ENCODE measurements around the gene FAM3B. TPM values are rescaled to one million over a fixed set of nuclear protein-coding genes. Genes with fewer than 3 reads are reported as not detected.

The FAM3B gene
- total RNA-seq, 1 experiment from 2014 or later: 0.71 TPM

GRCh38 chr21:41326414-41327080, 9.9 kb downstream of the FAM3B start:
- Mint-ChIP-seq H3K27me3 (ENCODE audit: unreplicated experiment) (peaks cover 9% of the 10 kb centered on the region), H3K4me1 (ENCODE audit: low read depth, unreplicated experiment) (no peaks in the 10 kb centered on the region), H3K9me3 (ENCODE audit: low read depth, unreplicated experiment) (no peaks in the 10 kb centered on the region), H3K27ac (ENCODE audit: unreplicated experiment) (no peak overlapping the region), H3K4me3 (ENCODE audit: low read depth, unreplicated experiment) (no peak overlapping the region), H3K36me3 (ENCODE audit: insufficient read depth, unreplicated experiment) (no peaks in the 10 kb centered on the region)
- no peak for TF ChIP-seq CTCF (IDR thresholded peaks at IDR 0.05; ENCODE audit: unreplicated experiment)
- DNase-seq: no peak
- BruUV-seq (replicated peaks): no TSS peak
- CTCF ChIA-PET: interaction anchor here (1.0 kb wide), 1 partner anchor 43 kb away, joined by 4 read pairs; no protein-coding TSS in a partner anchor
- intact Hi-C loops (cut with micrococcal nuclease; ENCODE audit: unreplicated experiment): no loop called here

GRCh38 chr21:41327753-41328152, 11.2 kb downstream of the FAM3B start:
- no peak overlapping the region for H3K4me3 Mint-ChIP-seq (ENCODE audit: low read depth, unreplicated experiment)
- H3K27ac Mint-ChIP-seq (ENCODE audit: unreplicated experiment): no peak overlapping the region
- DNase-seq: no peak
- intact Hi-C loops (cut with micrococcal nuclease; ENCODE audit: unreplicated experiment): no loop called here
- no peak for TF ChIP-seq CTCF (IDR thresholded peaks at IDR 0.05; ENCODE audit: unreplicated experiment)
- H3K36me3 Mint-ChIP-seq (ENCODE audit: insufficient read depth, unreplicated experiment): no peaks in the 10 kb centered on the region
- CTCF ChIA-PET: no interaction called here
- BruUV-seq (replicated peaks): no TSS peak
- no peaks in the 10 kb centered on the region for H3K4me1 Mint-ChIP-seq (ENCODE audit: low read depth, unreplicated experiment)
- H3K9me3 Mint-ChIP-seq (ENCODE audit: low read depth, unreplicated experiment): no peaks in the 10 kb centered on the region
- peaks cover 8% of the 10 kb centered on the region for H3K27me3 Mint-ChIP-seq (ENCODE audit: unreplicated experiment)

GRCh38 chr21:41328660-41329607, 12.3 kb downstream of the FAM3B start:
- Mint-ChIP-seq H3K9me3 (ENCODE audit: low read depth, unreplicated experiment) (peaks cover 3% of the 10 kb centered on the region), H3K27me3 (ENCODE audit: unreplicated experiment) (peaks cover 20% of the 10 kb centered on the region), H3K36me3 (ENCODE audit: insufficient read depth, unreplicated experiment) (no peaks in the 10 kb centered on the region), H3K4me3 (ENCODE audit: low read depth, unreplicated experiment) (no peak overlapping the region), H3K27ac (ENCODE audit: unreplicated experiment) (no peak overlapping the region), H3K4me1 (ENCODE audit: low read depth, unreplicated experiment) (no peaks in the 10 kb centered on the region)
- intact Hi-C loops (cut with micrococcal nuclease; ENCODE audit: unreplicated experiment): no loop called here
- no TSS peak for BruUV-seq (replicated peaks)
- DNase-seq: no peak
- no peak for TF ChIP-seq CTCF (IDR thresholded peaks at IDR 0.05; ENCODE audit: unreplicated experiment)
- CTCF ChIA-PET: no interaction called here

- Mint-ChIP-seq H3K4me1 (ENCODE audit: low read depth, unreplicated experiment) (no peaks in the 10 kb centered on the region), H3K27me3 (ENCODE audit: unreplicated experiment) (peaks cover 40% of the 10 kb centered on the region)
- intact Hi-C loops (cut with micrococcal nuclease; ENCODE audit: unreplicated experiment): no loop called here
These were observed 17.2 kb downstream of the FAM3B start for GRCh38 chr21:41333752-41334151.

More at GRCh38 chr21:41333752-41334151, 17.2 kb downstream of the FAM3B start:
- BruUV-seq (replicated peaks): no TSS peak
- H3K4me3 Mint-ChIP-seq (ENCODE audit: low read depth, unreplicated experiment): no peak overlapping the region
- no peak for DNase-seq
- TF ChIP-seq CTCF (IDR thresholded peaks at IDR 0.05; ENCODE audit: unreplicated experiment): no peak
- H3K9me3 Mint-ChIP-seq (ENCODE audit: low read depth, unreplicated experiment): peaks cover 3% of the 10 kb centered on the region
- no peaks in the 10 kb centered on the region for H3K36me3 Mint-ChIP-seq (ENCODE audit: insufficient read depth, unreplicated experiment)
- CTCF ChIA-PET: no interaction called here
- no peak overlapping the region for H3K27ac Mint-ChIP-seq (ENCODE audit: unreplicated experiment)
